PFSK-1 (cell line): ENCODE measurements around the gene FAM222A.

Experiments used
- FOXP2 ChIP-seq: optimal IDR thresholded peaks from 2 replicates; pipeline ENCODE3; 2011; ENCODE audit warnings: borderline replicate concordance, control low read depth, inconsistent platforms; ENCODE audit not compliant: insufficient read depth; ENCODE audit errors: extremely low read length, extremely low read depth
- POLR2AphosphoS5 ChIP-seq: IDR thresholded peaks from 2 replicates; pipeline ENCODE4 v1.6.1; 2012; ENCODE audit warnings: low read depth, mild to moderate bottlenecking, control low read depth, low read length, moderate library complexity
- SIN3A ChIP-seq: IDR thresholded peaks from 2 replicates; pipeline ENCODE4 v1.6.1; 2012; ENCODE audit warnings: mild to moderate bottlenecking, low read length, moderate library complexity, borderline replicate concordance; ENCODE audit not compliant: insufficient read depth
- TAF1 ChIP-seq: IDR thresholded peaks from 2 replicates; pipeline ENCODE4 v1.6.1; 2012; ENCODE audit warnings: low read length, control low read depth, borderline replicate concordance; ENCODE audit not compliant: insufficient read depth
- TF ChIP-seq, protein P1 (sequence below), 2 experiments: IDR thresholded peaks; 2 replicates each; pipeline versions ENCODE4 v1.6.1 to v1.8.0; 2011 to 2012; ENCODE audit warnings: low read depth in 2 of 2, low read length in 2 of 2, control low read depth in 1 of 2, inconsistent platforms in 1 of 2, mild to moderate bottlenecking in 1 of 2, moderate library complexity in 1 of 2; ENCODE audit not compliant: insufficient read depth in 1 of 2

FAM222A gene

DNA sequence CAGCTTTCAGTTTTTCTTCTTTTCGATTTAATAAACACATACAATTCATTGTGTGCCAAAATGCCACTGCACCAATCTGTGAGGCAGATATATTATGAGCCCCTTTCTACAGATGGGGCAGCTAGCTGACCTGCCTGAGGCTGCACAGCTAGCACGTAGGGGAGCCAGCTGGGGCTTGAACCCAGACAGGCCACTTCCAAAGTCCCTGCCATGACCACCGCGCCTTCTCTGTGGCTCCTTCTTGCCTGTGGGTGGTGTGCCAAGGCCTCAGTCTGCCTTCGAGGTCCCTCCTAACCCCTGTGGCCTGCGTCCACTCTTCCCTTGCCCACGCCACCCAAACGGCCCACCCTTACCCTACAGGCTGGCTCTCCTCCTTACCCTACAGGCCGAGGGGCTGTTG lies 16.2 kb downstream of the FAM222A start:
- TF ChIP-seq FOXP2 (no peak), SIN3A (no peak), TAF1 (no peak), POLR2AphosphoS5 (no peak)
- TF ChIP-seq, protein P1, sequence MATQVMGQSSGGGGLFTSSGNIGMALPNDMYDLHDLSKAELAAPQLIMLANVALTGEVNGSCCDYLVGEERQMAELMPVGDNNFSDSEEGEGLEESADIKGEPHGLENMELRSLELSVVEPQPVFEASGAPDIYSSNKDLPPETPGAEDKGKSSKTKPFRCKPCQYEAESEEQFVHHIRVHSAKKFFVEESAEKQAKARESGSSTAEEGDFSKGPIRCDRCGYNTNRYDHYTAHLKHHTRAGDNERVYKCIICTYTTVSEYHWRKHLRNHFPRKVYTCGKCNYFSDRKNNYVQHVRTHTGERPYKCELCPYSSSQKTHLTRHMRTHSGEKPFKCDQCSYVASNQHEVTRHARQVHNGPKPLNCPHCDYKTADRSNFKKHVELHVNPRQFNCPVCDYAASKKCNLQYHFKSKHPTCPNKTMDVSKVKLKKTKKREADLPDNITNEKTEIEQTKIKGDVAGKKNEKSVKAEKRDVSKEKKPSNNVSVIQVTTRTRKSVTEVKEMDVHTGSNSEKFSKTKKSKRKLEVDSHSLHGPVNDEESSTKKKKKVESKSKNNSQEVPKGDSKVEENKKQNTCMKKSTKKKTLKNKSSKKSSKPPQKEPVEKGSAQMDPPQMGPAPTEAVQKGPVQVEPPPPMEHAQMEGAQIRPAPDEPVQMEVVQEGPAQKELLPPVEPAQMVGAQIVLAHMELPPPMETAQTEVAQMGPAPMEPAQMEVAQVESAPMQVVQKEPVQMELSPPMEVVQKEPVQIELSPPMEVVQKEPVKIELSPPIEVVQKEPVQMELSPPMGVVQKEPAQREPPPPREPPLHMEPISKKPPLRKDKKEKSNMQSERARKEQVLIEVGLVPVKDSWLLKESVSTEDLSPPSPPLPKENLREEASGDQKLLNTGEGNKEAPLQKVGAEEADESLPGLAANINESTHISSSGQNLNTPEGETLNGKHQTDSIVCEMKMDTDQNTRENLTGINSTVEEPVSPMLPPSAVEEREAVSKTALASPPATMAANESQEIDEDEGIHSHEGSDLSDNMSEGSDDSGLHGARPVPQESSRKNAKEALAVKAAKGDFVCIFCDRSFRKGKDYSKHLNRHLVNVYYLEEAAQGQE (IDR thresholded peaks at IDR 0.05; ENCODE audit: insufficient read depth in 1 of 2, low read depth in 2 of 2, low read length in 2 of 2) = no peak

DNA sequence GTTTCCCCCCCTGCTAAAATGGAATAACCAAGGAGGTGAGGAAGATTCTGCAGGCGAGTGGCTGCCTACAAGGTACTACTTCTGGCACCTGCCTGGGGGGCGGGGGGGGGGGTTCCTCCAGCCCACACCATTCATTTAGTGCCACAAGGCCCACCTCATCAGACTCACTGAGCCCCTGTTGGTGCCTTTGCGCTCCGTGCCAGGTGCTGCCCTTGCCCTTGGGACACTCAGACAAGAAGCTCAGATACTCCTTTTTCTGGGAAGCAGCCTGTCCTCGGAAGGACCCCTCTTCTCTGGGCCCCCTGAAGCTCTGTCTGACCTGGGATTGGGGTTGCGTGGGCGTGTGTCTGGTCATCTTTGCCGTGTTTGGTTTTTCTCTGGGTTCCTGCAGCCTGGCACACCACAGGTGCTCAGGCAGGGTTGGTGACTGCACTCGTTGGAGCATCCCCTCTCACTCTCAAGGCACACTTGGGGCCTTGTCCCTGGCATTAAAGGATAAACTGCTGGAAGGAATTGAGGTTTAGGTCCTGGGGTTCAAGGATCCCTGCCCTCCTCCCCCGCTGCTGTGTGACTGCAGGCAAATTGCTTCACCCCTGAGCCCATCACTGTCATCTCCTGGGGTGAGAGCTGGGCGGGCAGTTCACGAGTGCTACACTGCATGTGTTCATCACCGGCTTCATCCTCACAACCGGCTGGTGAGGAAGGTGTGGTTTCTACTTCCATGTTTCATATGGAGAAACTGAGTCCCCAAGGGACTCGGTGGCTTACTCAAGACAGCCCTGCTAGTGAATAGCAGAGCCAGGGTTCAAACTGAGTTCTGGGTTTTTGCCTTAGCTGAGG lies 16.9 kb downstream of the FAM222A start:
- TF ChIP-seq, protein P1 (IDR thresholded peaks at IDR 0.05; ENCODE audit: insufficient read depth in 1 of 2, low read depth in 2 of 2, low read length in 2 of 2) = no peak
- no peak for TF ChIP-seq SIN3A

- TF ChIP-seq TAF1 (no peak), SIN3A (no peak), POLR2AphosphoS5 (no peak), FOXP2 (no peak)
- TF ChIP-seq, protein P1 (IDR thresholded peaks at IDR 0.05; ENCODE audit: insufficient read depth in 1 of 2, low read depth in 2 of 2, low read length in 2 of 2) = no peak
These were observed 17.7 kb downstream of the FAM222A start for GRCh38 chr12:109731231-109731731.

DNA sequence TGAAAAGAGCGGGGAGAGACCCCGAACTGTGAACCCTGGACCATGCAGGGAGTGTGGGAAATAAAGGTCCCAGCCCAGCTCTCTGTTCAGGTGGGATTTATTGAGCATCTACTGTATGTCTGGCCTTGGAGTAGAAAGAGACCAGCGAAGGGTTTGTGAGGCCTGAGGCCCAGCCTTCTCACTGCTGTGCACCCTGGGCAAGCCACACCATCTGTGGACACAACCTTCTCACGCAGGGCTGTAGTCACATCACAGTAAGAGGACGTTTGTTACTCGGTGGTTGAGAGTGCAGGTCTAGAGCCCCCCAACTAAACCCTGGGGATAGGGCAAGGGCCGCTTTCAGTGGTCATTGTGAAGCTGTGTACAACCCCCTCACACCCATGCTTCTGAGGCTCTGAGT lies 18.2 kb downstream of the FAM222A start:
- TF ChIP-seq FOXP2 (no peak), POLR2AphosphoS5 (no peak), TAF1 (no peak), SIN3A (no peak)
- TF ChIP-seq, protein P1 (IDR thresholded peaks at IDR 0.05; ENCODE audit: insufficient read depth in 1 of 2, low read depth in 2 of 2, low read length in 2 of 2) = no peak
